Stimulated activated CD4-positive, alpha-beta T cell treated with anti-CD3 and anti-CD28 coated beads, Interleukin-1b, Interleukin-23, amount 100 ng/mL, for 24 hours (primary cell): ENCODE measurements around the gene OBP2A.

ENCODE experiments used
- DNase-seq, 4 experiments: peaks; one replicate each; pipeline ENCODE4 v3.0.0-alpha.2; 2020; ENCODE audit warnings: low read depth in 4 of 4, low spot score in 1 of 4

Gene OBP2A

DNA sequence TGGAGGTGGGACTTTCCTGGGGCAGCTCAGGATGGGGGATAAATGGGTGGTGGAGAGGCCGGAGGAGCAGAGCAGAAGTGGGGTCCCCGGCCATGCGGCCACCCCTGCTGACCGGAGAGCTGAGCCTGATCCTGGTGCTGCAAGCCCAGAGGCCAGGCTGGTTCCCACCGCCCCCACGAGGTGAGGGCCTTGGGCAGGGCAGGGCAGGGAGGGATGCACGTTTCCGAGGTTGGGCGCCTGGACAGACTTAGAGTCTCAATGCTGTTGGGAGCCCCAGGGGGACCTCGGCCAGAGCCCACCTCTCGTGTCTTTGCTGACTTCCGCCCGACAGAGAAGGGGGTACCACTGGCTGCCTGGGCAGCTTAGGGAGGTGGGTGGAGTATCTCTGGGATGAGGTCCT, 5.5 kb downstream of the OBP2A start:
- DNase-seq: no peak

DNA sequence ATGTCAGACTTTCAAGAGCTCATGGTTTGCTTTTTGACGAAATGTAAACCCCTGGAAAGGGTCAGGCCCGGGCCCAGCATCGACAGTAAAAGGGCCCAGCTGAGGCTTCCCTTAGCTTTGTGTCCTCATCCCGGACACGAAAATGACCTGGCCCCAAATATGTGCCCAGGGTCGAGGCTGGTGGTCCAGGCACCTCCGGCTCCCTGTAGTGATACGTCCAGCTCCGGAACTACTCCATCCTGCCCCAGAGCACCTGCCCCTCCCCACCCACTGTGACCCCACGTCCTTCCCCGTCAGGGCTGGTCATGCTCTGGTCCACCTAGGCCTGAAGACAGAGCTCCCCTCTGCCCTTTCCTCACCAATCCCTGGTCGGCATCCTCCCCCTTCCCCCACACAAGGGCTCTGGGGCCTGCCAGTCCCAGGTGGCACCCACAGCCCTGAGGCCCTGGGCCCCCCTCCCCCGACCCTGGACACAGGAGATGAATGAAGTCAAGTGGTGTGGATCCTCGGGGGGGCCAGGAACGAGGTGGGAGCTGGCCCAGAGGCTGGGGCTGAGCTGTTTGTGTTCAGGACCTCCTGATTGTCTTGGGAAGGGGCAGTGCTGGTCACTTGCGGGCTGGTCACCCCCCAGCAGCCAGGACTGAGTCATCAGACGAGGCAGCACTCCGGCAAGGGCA, 6.2 kb downstream of the OBP2A start:
- no peak for DNase-seq

DNA sequence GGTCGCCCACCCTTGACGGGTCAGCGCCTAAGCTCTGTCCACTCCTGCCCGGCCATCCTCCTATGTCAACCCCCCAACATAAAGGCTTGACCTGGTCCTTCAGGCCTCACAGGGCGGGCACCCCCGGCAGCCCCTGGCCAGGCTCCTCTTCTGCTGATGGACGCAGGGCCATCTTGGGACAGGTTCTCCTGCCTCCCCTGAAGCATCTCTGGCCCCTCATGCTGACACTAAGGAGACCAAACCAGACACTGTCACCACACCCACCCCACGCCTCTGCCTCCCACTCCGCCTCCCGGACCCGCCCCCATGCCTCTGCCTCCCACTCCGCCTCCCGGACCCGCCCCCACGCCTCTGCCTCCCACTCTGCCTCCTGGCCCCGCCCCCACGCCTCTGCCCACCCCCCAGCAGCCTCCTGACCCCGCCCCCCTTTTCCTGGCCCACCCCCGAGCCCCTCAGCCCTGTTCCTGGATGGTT, 6.8 kb downstream of the OBP2A start:
- DNase-seq: no peak

DNA sequence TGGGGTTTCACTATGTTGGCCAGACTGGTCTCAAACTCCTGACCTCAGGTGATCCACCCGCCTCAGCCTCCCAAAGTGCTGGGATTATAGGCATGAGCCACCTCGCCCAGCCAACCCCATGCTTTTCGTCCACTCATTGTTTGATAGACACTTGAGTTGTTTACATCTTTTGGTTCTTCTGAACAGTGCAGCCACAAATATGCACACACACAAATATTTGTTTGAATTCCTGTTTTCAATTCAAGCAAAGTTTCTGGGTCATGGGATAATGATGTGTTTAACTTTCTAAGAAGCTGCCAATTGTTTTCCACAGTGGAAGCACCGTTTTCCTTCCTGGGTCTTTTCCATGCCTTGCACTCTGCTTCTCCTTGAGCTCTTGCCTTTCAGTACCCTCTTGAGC, 8.8 kb downstream of the OBP2A start:
- DNase-seq: no peak

DNA sequence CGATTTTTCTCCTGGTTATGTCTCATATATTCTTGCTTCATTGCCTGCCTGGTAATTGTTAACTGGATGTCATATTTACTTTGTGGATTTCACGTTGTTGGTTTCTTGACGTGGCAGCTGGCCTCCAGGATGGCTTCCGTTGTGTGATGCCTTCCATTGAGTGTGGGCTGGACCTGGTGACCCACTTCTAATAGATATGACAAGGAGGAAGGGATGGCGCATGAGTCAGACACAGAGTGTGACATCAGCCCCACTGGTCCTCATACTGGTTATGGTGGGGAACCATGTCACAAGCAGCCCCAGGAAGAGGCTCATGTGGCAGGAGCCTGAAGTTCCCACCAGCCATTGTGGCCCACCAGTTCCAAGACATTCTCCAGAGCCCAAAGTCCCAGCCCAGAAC, 9.3 kb downstream of the OBP2A start:
- DNase-seq: no peak

DNA sequence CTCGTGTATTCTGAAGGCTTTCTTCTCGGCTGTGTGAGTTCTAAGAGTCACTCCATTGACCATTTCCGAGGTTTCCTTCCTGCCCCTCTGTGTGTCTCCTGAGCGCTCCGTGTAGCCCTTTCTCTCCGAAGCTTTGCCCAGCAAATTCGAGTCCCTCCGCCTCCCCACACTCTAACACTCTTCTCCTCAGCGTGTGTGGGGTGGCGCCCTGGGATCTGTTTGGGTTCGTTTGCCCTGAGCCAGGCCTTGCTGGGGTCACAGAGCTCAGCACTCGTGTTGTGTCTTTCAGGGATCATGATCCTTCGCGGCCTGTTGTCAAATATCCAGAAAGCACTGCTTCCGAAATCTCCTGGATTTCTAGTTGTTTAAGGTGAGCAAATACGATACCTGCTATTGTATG, 10.0 kb downstream of the OBP2A start:
- DNase-seq: no peak

DNA sequence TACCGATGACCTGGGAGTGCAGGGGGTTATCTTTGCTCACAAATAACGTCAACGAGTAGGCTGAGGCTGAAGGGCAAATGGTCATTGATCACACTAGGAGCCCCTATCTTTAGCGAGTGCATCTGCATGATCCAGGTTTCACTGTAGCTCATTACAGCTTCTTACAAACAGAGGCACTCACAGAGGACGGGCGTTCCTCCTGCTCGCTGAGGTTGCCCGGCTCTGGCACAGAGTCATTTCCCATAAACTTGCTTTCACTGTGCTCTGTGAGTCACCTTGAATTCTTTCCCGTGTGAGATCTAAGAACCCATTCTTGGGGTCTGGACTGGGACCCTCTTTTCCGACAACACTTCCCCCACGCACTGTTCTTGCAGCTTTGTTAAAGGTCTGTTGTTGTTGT, 13.7 kb downstream of the OBP2A start:
- no peak for DNase-seq

DNA sequence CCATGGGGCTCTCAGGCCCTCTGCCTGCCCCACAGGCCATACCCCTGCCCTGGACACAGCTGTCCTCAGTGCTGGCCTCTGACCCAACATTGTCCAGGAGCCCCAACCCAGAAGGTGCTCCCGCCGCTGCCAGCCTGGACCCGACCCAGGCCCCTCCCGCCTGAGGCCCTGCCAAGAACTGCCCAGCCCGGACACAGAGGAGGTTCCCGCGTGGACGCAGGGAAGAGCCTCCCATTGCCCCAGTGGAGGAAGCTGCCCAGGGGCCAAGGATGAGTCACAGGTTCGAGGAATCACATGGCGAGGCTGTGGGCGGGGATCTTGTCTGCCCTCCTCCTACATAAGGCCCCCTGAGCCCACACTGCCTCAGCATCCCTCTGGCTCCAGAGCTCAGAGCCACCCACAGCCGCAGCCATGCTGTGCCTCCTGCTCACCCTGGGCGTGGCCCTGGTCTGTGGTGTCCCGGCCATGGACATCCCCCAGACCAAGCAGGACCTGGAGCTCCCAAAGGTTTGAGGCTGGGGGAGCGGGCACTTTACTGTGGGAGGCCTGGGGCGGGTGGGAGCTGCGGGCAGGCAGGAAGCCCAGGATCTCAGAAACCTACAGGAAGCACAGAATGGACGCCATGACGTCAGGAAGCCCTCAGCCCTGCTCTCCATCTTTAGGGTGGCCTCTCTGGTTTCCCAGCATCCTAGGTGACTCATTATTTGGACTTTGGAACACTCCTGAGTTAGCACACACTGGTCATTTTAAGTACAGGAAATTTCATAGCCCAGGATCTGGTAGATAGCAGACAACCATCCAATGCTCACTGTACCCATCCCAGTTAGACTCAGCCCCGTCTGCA, 15.7 kb downstream of the OBP2A start, which contains the start of gene PAEP:
Gene PAEP (plus strand): TSS at position 366 of the 844 bp plus-strand sequence.
- no peak for DNase-seq

DNA sequence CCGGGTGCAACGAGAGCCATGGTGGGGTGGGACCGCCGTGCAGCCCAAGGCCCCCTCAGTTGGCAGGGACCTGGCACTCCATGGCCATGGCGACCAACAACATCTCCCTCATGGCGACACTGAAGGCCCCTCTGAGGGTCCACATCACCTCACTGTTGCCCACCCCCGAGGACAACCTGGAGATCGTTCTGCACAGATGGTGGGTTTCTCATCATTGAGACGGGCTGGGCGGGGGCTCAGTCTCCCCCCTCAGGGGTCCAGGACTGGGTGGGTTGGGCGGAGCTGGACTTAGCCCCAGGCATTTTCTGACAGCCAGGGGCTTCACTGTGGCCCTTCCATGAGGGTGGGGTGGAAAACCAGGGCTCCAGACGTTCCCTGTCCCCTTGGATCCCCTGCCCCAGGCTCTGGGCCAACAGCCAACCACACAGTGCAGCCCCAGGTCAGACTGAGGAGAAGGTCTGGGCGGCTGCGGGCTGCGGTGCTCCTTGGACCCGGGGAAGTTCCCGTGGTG, 16.4 kb downstream of the OBP2A start:
- no peak for DNase-seq

DNA sequence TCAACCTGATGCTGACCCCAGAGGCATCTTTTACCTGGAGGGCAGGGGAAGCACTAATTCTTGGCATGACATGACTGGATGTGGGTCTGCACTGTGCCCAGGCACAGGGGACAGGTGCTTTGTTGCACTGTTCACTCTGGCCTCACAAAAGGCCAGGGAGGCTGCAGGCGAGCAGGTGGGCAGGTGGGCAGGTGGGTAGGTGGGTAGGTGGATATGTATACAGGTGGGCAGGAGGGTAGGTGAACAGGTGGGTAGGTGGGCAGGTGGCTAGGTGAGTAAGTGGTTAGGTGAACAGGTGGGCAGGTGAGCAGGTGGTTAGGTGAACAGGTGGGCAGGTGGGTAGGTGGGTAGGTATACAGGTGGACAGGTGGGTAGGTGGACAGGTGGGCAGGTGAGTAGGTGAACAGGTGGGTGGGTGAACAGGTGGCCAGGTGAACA, 17.1 kb downstream of the OBP2A start:
- no peak for DNase-seq

DNA sequence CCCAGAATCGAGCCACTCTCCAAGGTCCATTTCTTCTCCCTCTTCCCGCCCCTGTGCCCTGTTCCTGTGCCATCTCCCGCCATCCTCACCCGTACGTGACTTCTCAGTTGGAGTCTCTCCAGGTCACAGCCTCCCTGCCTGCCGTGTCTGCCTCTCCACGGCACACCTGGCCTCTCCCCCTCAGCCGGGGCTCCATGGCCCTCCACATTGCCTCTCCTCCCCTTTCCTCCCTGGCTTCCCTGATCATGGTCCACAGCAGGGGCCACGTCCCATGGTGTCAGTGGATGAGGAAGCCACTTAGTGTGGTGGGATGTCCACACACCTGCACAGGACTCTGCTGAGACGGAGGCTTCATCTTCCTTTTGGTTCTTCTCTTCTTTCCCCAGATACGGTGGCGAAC, 17.9 kb downstream of the OBP2A start:
- no peak for DNase-seq

DNA sequence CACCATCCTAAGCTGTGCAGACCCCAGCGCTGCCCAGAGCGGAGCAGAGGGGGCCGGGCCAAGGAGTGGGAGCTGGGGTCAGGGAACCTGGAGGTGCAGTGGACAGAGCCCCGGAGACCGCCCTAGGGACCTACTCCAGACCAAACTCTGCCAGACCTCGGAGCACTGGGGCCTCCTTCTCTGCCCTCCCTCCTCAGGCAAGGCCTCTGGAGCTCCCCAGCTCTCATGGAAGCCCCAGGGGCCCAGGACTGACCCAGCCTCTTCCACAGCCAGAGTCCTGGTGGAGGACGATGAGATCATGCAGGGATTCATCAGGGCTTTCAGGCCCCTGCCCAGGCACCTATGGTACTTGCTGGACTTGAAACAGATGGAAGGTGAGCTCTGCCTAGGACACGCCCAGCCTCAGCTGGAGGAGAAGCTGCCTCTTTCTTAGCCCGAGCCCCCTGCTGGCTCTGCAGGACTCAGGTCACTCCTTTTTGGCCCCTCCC, 19.3 kb downstream of the OBP2A start:
- no peak for DNase-seq

DNA sequence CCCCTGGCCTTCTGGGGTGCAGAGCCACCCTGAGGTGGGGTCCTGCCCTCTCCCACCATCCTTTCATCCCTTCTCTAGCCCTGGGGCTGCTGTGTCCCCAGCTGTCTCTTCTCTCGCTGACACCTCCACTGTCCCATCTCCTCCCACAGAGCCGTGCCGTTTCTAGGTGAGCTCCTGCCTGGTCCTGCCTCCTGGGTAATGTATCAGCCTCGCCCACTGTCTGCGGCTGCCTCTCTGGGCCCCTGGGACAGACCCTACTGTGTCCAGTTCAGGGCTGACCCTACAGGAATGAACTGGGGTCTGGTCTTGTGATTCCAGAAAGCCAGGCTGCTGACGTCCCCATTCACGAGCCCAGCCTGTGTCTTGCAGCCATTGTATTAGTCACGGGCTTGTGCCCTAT, 19.7 kb downstream of the OBP2A start:
- DNase-seq: no peak

DNA sequence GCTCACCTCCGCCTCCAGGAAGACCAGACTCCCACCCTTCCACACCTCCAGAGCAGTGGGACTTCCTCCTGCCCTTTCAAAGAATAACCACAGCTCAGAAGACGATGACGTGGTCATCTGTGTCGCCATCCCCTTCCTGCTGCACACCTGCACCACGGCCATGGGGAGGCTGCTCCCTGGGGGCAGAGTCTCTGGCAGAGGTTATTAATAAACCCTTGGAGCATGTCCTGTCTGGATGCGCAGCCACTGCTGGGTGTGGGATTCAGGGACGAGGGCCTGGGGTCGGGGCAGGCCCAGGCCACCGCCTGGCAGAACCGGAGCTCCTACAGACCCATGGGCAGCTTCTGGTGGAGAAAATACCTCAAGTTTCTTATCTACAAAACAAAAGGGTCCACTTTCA, 20.6 kb downstream of the OBP2A start:
- DNase-seq: no peak

DNA sequence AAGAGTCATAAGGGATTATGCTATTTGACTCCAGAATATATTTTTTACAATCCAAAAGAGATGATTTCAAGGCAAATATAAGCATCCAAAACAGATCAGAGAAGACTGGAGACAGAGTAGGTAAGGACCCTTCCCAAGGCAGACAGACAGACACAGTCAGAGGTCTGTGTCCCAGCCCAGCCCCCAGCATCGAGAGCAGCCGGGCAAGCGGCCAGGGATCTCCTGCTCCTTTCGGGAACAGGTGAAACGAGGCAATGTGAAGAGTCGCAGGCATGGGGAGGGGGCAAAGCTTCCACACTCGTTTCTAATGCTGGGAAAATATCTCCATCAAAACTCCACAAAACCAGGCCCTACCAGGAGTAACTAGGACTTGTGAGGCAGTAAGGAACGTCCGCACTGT, 21.4 kb downstream of the OBP2A start:
- DNase-seq: no peak

DNA sequence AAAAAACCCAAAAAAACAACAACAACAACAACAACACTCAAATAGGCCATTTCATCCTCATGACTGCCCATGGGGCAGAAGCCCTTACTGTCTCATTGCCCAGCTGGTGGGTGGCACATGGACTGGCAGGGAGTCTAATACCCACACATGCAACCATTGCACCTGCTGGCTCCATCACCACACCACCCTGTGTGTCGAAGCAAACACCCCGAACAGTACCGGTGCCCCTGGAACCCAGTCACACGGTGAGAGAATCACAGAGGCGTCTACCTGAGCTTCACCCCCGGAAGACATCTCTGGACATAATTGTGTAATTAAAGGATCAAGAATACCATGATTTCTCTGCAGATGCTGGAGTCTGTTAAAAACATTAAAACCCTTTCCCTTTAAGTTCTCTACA, 22.1 kb downstream of the OBP2A start:
- DNase-seq: no peak

DNA sequence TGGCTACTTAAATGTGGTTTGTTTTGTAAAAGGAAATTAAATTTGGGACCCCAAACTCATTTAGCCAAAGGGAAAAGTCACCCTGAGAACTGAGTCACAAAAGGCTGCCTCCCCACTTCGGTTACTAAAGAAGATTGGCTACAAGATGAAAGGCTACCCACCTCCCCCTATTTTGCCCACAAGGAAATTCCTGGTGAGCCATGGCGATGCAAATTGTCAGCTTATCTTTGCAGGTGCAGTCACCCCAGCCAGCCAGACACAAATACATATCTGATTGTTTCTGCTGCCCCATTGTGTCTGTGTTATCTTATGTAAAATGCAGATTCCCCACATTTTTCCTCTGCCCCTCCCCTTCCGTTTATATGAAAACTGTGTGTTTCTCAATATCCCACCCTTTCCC, 24.5 kb downstream of the OBP2A start:
- no peak for DNase-seq

DNA sequence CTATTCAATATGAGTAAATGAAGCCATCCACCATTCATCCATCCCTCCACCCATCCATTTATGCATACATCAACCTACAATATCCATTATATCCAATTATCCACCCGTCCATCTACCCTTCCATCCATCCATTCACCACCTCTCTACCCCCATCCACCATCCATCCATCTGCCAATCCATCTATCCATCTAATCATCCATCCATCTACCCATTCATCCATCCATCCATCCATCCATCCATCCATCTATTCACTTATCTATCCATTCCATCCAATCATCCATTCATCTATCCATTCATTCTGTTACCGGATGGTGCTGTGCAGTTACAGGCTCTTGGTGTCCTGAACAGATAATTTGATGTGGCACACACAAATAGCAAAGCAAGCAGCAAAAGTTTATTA, 26.3 kb downstream of the OBP2A start:
- no peak for DNase-seq

DNA sequence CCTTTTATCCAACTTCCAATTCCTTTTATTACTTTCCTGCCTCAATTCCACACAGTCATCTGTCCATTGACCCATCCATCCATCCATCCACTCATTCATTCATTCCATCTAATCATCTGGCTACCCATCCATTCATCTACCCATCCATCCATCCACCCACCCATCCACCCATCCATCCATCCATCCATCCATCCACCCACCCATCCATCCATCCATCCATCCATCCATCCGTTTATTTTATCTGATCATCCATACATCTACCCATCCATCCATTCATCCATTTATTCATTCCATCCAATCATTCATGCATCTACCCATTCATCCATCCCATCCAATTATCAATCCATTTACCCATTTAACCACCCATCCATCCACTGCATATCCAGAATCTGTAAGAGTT, 27.2 kb downstream of the OBP2A start:
- DNase-seq: no peak

DNA sequence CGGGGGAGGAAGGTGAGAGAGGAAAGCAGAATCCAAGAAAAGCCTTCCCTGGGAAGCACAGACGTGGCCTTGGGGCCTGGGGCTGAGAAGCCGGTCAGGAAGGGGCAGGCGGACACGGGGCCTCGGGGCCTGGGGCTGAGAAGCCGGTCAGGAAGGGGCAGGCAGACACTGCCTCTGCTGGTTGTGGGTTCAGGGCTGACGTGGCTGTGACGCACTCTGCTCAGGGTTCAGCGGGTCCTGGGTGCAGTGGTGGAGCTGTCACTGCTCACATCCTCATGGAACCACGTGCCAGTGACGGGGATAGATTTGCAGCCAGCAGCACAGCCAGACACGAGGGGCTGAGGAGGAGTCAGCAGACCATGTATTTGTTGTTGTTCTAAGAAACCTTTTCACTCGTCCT, 28.4 kb downstream of the OBP2A start:
- DNase-seq: no peak

DNA sequence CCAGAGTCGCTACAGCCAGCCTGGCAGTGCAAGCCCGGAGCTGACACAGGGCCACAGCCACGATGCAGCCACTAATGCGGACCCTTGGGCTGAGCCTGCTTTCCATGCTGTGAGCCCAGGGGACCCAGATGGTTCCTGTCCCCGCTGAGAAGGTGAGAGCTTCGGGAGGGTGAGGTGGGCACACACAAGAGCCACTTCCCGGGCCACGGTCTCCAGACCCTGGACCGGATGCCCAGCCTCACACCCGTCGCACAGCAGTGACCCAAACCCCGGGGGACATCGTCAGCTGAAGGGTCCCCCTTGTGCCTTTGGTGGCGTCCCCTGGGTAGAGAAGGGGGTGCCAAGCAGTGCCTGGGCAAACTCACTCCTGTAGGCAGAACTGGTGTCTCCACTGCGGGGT, 29.0 kb downstream of the OBP2A start:
- DNase-seq: no peak

DNA sequence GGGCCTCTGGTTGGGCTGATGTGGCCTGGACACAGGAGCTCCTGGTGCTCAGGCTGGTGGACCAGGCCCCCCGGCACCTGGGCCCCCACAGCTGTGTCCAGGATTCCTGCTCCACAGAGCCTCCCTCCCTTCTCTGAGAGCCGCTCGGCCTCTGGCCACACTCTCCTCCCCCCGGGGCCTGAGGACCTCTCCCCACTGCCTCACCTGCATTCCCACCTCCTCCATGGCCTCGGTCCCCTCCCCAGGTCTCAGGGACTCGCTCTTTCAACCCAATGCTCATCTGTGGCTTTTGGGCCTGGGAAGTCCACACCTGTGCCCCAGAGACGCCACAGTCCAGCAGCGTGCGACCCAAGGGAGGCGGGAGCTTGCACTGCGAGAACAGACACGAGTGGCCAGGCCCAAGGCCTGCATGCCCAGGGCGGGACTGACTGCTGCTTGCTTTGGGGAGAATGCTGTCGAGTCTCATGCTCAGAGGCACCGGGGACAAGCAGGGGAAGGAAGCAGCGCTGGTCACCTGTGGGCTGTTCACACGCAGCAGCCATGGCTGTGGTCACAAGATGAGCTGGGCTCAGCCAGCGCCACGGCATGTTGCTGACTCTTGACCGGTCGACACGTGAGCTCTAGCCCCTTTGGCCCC, 30.2 kb downstream of the OBP2A start:
- DNase-seq: no peak
